K562 (cell line): ENCODE data around the gene DHODH. TPM values are rescaled to one million over a fixed set of nuclear protein-coding genes. Genes with fewer than 3 reads are reported as not detected.

Source experiments
- ATF7 ChIP-seq: fragments of 450-650 bp; IDR thresholded peaks from 2 replicates; pipeline ENCODE4 v1.7.1; 2014; ENCODE audit warnings: mild to moderate bottlenecking, moderate library complexity
- CBX8 ChIP-seq: fragments of 200-600 bp; sonication (generic); IDR thresholded peaks from 2 replicates; pipeline ENCODE4 v1.6.1; 2012; ENCODE audit warnings: borderline replicate concordance, mixed run types, low read depth, mild to moderate bottlenecking, moderate library complexity, mixed read lengths, low read length, control low read depth, inconsistent platforms; ENCODE audit not compliant: poor library complexity, severe bottlenecking; ENCODE audit errors: extremely low read depth
- CREM ChIP-seq: IDR thresholded peaks from 2 replicates; pipeline ENCODE4 v1.6.1; 2014; ENCODE audit warnings: antibody characterized with exemption, low read depth
- DIDO1 ChIP-seq: fragments of 450-650 bp; IDR thresholded peaks from 2 replicates; pipeline ENCODE4 v1.6.1; 2016; ENCODE audit warnings: low read depth, missing biosample characterization, missing genetic modification characterization
- DMBX1 ChIP-seq: fragments of 250-450 bp; sonication (Bioruptor Pico); IDR thresholded peaks from 2 replicates; pipeline ENCODE4 v1.8.0; 2022; ENCODE audit warnings: inconsistent platforms, mild to moderate bottlenecking, moderate library complexity, borderline replicate concordance
- GATAD2B ChIP-seq: fragments of 450-650 bp; IDR thresholded peaks from 2 replicates; pipeline ENCODE4 v1.6.1; 2017; ENCODE audit warnings: mild to moderate bottlenecking, borderline replicate concordance
- HMGN3 ChIP-seq: IDR thresholded peaks from 2 replicates; pipeline ENCODE4 v1.6.1; 2011; ENCODE audit warnings: borderline replicate concordance, low read depth, mild to moderate bottlenecking, mixed read lengths, low read length; ENCODE audit not compliant: insufficient read length; ENCODE audit errors: extremely low read depth
- HOXB6 ChIP-seq: fragments of 250-450 bp; sonication (Bioruptor Pico); IDR thresholded peaks from 2 replicates; pipeline ENCODE4 v1.5.1; 2022; ENCODE audit warnings: mild to moderate bottlenecking, borderline replicate concordance
- PCBP2 ChIP-seq: fragments of 200-400 bp; formaldehyde crosslinking; IDR thresholded peaks from 2 replicates; pipeline ENCODE4 v1.6.1; 2018; ENCODE audit warnings: low read length, low read depth, mild to moderate bottlenecking, moderate library complexity; ENCODE audit not compliant: poor library complexity, severe bottlenecking
- PHB ChIP-seq: fragments of 250-450 bp; sonication (Bioruptor Pico); IDR thresholded peaks from 2 replicates; pipeline ENCODE4 v1.5.0; 2021
- SMAD3 ChIP-seq: fragments of 450-650 bp; formaldehyde crosslinking; conservative IDR thresholded peaks from 2 replicates; pipeline ENCODE4 v1.4.0; 2020; ENCODE audit warnings: mild to moderate bottlenecking
- polyA plus RNA-seq, 8 experiments: library from polyadenylated mRNA; depleted of rRNA in 4 of 8; stranded (reverse) in 5 of 8; unstranded in 3 of 8; fragments of >200 nt; fragmentation: Nextera tagmentation in 2 of 8; fragmentation: Illumina TruSeq in 1 of 8; extraction: Ambion mirVana in 2 of 8; extraction: Trizol in 1 of 8; gene quantifications; 2 replicates each; pipeline versions ENCODE4 v1.2.1 to v1.2.3, GENCODE V29; 2011 to 2014; ENCODE audit warnings: inconsistent platforms in 1 of 8, missing spikeins in 1 of 8
- total RNA-seq, 7 experiments: library from RNA; depleted of rRNA in 6 of 7; stranded (reverse); fragments of >200 nt in 6 of 7; fragmentation: Illumina TruSeq in 2 of 7; extraction: Trizol in 2 of 7; gene quantifications; 2 replicates each; pipeline versions ENCODE4 v1.2.1 to v1.2.3, GENCODE V29; 2011 to 2021; ENCODE audit warnings: low replicate concordance in 1 of 7
- TF ChIP-seq, protein P1 (sequence below): sonication (generic); formaldehyde crosslinking; IDR thresholded peaks from 2 replicates; pipeline ENCODE4 v1.8.0; 2022; ENCODE audit warnings: mild to moderate bottlenecking, missing genetic modification reagents
- TF ChIP-seq, protein P2 (sequence below): sonication (generic); formaldehyde crosslinking; IDR thresholded peaks from 2 replicates; pipeline ENCODE4 v1.8.1; 2023; ENCODE audit warnings: mild to moderate bottlenecking, missing genetic modification reagents
- TF ChIP-seq, protein P3 (sequence below), 2 experiments: fragments of 450-650 bp; conservative IDR thresholded peaks; 2 replicates each; pipeline ENCODE4 v1.6.1; 2017; ENCODE audit warnings: mild to moderate bottlenecking in 2 of 2, moderate library complexity in 2 of 2
- TF ChIP-seq, protein P4 (sequence below): fragments of 450-650 bp; IDR thresholded peaks from 2 replicates; pipeline ENCODE4 v1.6.1; 2016; ENCODE audit warnings: borderline replicate concordance
- TF ChIP-seq, protein P5 (sequence below): fragments of 250-450 bp; sonication (Bioruptor Pico); IDR thresholded peaks from 2 replicates; pipeline ENCODE4 v1.5.0; 2021; ENCODE audit warnings: mild to moderate bottlenecking, moderate library complexity

The DHODH gene
- total and polyA plus RNA-seq, 9 of the 15 experiments (the other 6 are each of a cell fraction or from before 2014, with no cell fraction given) = 4.3 to 19.9 (median 12.7) TPM

DNA sequence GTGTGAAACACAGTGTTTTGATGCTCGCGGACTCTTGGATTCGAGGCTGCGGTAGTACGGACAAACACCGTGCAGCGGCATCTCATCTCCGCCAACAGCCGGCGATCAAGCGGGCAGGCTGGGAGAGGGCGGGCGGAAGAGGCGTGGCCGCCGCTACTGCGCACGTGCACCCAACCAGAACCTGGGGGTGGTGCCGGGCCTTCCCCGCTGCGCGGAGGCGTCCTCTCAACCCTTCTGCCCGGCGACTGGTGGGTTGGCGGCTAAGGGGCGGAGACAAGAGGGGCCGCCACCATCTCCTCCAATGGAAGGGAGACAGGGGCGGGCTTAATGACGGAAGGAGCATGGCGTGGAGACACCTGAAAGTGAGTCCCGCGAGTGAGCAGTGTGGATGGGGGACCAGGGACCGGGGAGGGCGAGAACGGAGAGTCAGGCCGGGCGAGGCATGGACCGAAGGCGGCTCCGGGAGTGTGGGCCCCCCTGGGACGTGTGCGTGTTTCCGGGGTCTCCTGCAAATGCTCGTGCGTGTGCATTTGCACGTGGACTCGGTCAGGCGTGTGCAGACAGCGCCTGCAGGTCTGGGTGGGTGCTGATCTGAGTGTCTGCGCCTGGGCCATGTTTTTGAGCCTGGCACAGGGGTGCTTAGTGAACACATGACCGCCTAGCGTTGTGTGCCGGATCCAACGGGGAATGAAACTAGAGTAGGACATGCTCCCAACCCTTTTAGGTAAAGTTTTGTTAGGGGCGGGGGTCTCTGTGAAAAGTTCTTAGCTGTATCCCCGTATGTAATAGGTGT, at the start of gene DHODH (continued):
- TF ChIP-seq HMGN3 (peak; percentile 66), PHB (CRISPR knock-in tag) (no peak), ATF7 (peak; percentile 76), GATAD2B (no peak), DIDO1 (tag) (peak; percentile 35; the same call in 1 of the 2 replicates), CREM (peak; percentile 68), SMAD3 (CRISPR knock-in tag) (no peak), CBX8 (no peak), HOXB6 (no peak), PCBP2 (no peak), DMBX1 (CRISPR knock-in tag) (no peak)
- TF ChIP-seq, protein P1, sequence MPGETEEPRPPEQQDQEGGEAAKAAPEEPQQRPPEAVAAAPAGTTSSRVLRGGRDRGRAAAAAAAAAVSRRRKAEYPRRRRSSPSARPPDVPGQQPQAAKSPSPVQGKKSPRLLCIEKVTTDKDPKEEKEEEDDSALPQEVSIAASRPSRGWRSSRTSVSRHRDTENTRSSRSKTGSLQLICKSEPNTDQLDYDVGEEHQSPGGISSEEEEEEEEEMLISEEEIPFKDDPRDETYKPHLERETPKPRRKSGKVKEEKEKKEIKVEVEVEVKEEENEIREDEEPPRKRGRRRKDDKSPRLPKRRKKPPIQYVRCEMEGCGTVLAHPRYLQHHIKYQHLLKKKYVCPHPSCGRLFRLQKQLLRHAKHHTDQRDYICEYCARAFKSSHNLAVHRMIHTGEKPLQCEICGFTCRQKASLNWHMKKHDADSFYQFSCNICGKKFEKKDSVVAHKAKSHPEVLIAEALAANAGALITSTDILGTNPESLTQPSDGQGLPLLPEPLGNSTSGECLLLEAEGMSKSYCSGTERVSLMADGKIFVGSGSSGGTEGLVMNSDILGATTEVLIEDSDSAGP (CRISPR knock-in tag) = no peak
- TF ChIP-seq, protein P2, sequence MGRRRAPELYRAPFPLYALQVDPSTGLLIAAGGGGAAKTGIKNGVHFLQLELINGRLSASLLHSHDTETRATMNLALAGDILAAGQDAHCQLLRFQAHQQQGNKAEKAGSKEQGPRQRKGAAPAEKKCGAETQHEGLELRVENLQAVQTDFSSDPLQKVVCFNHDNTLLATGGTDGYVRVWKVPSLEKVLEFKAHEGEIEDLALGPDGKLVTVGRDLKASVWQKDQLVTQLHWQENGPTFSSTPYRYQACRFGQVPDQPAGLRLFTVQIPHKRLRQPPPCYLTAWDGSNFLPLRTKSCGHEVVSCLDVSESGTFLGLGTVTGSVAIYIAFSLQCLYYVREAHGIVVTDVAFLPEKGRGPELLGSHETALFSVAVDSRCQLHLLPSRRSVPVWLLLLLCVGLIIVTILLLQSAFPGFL (CRISPR knock-in tag) = no peak
- TF ChIP-seq, protein P3, sequence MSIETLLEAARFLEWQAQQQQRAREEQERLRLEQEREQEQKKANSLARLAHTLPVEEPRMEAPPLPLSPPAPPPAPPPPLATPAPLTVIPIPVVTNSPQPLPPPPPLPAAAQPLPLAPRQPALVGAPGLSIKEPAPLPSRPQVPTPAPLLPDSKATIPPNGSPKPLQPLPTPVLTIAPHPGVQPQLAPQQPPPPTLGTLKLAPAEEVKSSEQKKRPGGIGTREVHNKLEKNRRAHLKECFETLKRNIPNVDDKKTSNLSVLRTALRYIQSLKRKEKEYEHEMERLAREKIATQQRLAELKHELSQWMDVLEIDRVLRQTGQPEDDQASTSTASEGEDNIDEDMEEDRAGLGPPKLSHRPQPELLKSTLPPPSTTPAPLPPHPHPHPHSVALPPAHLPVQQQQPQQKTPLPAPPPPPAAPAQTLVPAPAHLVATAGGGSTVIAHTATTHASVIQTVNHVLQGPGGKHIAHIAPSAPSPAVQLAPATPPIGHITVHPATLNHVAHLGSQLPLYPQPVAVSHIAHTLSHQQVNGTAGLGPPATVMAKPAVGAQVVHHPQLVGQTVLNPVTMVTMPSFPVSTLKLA (conservative IDR thresholded peaks at IDR 0.05) = peak; percentile 97 to 98
- TF ChIP-seq, protein P4, sequence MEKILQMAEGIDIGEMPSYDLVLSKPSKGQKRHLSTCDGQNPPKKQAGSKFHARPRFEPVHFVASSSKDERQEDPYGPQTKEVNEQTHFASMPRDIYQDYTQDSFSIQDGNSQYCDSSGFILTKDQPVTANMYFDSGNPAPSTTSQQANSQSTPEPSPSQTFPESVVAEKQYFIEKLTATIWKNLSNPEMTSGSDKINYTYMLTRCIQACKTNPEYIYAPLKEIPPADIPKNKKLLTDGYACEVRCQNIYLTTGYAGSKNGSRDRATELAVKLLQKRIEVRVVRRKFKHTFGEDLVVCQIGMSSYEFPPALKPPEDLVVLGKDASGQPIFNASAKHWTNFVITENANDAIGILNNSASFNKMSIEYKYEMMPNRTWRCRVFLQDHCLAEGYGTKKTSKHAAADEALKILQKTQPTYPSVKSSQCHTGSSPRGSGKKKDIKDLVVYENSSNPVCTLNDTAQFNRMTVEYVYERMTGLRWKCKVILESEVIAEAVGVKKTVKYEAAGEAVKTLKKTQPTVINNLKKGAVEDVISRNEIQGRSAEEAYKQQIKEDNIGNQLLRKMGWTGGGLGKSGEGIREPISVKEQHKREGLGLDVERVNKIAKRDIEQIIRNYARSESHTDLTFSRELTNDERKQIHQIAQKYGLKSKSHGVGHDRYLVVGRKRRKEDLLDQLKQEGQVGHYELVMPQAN = peak; percentile 99
- TF ChIP-seq, protein P5, sequence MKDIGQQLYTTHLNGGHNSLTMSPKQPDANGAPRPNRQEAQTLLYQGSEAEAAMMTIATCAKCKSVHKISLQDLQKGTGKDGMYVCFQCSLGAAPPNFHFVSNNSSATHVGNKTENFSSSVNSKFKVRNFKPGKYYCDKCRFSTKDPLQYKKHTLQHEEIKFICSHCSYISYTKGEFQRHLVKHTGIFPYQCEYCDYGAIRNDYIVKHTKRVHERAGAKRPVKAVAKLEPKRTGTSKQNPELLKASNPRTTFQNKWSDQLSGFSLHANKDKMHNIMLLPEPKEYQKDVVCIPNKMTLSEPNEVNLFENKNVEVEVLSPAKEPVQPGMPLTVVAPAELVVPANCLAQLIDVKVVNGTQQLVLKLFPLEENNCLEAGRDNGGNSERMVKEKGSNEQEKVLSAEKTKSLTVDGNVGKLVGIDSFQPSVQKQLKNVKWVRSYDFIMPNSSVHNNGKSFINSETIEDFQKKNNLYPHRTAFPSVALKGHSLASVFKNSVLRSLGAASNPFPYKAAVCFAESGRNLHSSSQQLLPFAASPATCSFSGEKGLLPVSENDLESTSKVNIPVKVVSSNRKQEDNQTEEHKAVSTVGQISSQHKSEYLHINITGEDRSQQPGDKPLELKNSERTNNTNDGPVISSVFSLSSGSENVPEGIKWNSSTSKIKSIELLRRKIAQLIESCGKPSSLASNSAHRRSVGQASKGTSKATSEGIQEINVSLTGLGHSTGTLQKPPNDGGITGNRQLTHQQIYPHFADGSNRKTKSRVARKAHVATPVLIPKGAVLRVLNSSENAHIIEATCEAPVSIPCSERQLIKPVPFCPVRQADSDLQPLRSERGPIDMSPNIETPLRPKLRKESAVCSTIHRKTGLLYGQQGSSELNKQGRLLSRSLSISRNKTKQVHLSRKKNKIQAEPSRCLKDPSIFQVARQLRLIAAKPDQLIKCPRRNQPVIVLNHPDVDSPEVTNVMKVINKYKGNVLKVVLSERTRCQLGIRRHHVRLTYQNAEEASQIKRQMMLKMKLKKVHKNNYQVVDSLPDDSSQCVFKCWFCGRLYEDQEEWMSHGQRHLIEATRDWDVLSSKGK (CRISPR knock-in tag) = no peak
